Measurements from ENCODE around the gene FCGR3B.
"Not testable (repeated sequence)": the region's sequence is repeated elsewhere in the genome, so short reads cannot be mapped to it uniquely, and the experiment has no call there.

GRCh38 chr1:161658524-161658923, 27.5 kb upstream of the FCGR3B start:
- TF ChIP-seq, protein P1, sequence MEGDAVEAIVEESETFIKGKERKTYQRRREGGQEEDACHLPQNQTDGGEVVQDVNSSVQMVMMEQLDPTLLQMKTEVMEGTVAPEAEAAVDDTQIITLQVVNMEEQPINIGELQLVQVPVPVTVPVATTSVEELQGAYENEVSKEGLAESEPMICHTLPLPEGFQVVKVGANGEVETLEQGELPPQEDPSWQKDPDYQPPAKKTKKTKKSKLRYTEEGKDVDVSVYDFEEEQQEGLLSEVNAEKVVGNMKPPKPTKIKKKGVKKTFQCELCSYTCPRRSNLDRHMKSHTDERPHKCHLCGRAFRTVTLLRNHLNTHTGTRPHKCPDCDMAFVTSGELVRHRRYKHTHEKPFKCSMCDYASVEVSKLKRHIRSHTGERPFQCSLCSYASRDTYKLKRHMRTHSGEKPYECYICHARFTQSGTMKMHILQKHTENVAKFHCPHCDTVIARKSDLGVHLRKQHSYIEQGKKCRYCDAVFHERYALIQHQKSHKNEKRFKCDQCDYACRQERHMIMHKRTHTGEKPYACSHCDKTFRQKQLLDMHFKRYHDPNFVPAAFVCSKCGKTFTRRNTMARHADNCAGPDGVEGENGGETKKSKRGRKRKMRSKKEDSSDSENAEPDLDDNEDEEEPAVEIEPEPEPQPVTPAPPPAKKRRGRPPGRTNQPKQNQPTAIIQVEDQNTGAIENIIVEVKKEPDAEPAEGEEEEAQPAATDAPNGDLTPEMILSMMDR (conservative IDR thresholded peaks at IDR 0.05; ENCODE audit: low read depth in 2 of 2) = not testable (repeated sequence)
- TF ChIP-seq, protein P2, sequence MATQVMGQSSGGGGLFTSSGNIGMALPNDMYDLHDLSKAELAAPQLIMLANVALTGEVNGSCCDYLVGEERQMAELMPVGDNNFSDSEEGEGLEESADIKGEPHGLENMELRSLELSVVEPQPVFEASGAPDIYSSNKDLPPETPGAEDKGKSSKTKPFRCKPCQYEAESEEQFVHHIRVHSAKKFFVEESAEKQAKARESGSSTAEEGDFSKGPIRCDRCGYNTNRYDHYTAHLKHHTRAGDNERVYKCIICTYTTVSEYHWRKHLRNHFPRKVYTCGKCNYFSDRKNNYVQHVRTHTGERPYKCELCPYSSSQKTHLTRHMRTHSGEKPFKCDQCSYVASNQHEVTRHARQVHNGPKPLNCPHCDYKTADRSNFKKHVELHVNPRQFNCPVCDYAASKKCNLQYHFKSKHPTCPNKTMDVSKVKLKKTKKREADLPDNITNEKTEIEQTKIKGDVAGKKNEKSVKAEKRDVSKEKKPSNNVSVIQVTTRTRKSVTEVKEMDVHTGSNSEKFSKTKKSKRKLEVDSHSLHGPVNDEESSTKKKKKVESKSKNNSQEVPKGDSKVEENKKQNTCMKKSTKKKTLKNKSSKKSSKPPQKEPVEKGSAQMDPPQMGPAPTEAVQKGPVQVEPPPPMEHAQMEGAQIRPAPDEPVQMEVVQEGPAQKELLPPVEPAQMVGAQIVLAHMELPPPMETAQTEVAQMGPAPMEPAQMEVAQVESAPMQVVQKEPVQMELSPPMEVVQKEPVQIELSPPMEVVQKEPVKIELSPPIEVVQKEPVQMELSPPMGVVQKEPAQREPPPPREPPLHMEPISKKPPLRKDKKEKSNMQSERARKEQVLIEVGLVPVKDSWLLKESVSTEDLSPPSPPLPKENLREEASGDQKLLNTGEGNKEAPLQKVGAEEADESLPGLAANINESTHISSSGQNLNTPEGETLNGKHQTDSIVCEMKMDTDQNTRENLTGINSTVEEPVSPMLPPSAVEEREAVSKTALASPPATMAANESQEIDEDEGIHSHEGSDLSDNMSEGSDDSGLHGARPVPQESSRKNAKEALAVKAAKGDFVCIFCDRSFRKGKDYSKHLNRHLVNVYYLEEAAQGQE (IDR thresholded peaks at IDR 0.05; ENCODE audit: unreplicated experiment) = not testable (repeated sequence)
- TF ChIP-seq EZH2 (IDR thresholded peaks at IDR 0.05; ENCODE audit: low read depth, unreplicated experiment); EZH2phosphoT487 (IDR thresholded peaks at IDR 0.05; ENCODE audit: unreplicated experiment): not testable (repeated sequence)

Measured in GM23338 (cell line).